Effector memory CD8-positive, alpha-beta T cell (primary cell): ENCODE results near the gene FAAP100.
"Not testable (repeated sequence)": the region's sequence is repeated elsewhere in the genome, so short reads cannot be mapped to it uniquely, and the experiment has no call there.

Experiments
- ATAC-seq: fragments of 150-1000 bp; cut with Tn5 transposase; replicated peaks from 2 replicates; pipeline ENCODE4 v1.10.0; 2021; ENCODE audit warnings: mild to moderate bottlenecking, moderate library complexity
- DNase-seq, 3 experiments: peaks; one replicate each; pipeline ENCODE4 v3.0.0; 2021
- H3K27ac Mint-ChIP-seq, 2 donors: one replicate each; pipeline ENCODE4 v1.8.0; 2022; ENCODE audit warnings: mild to moderate bottlenecking in 2 of 2, mixed read lengths in 2 of 2, moderate library complexity in 2 of 2
- H3K27me3 Mint-ChIP-seq, 2 donors: one replicate each; pipeline ENCODE4 v1.8.0; 2022; ENCODE audit warnings: mixed read lengths in 2 of 2
- H3K36me3 Mint-ChIP-seq: one replicate; pipeline ENCODE4 v1.8.0; 2022; ENCODE audit warnings: mild to moderate bottlenecking, moderate library complexity, mixed read lengths; ENCODE audit not compliant: insufficient read depth
- H3K4me1 Mint-ChIP-seq, 2 donors: one replicate each; pipeline ENCODE4 v1.8.0; 2022; ENCODE audit warnings: low read depth in 2 of 2, mixed read lengths in 2 of 2
- H3K4me3 Mint-ChIP-seq, 2 donors: one replicate each; pipeline ENCODE4 v1.8.0; 2022; ENCODE audit warnings: mild to moderate bottlenecking in 2 of 2, mixed read lengths in 2 of 2, moderate library complexity in 2 of 2
- H3K9me3 Mint-ChIP-seq, 2 donors: one replicate each; pipeline ENCODE4 v1.8.0; 2022; ENCODE audit warnings: mixed read lengths in 2 of 2

FAAP100 gene

DNA sequence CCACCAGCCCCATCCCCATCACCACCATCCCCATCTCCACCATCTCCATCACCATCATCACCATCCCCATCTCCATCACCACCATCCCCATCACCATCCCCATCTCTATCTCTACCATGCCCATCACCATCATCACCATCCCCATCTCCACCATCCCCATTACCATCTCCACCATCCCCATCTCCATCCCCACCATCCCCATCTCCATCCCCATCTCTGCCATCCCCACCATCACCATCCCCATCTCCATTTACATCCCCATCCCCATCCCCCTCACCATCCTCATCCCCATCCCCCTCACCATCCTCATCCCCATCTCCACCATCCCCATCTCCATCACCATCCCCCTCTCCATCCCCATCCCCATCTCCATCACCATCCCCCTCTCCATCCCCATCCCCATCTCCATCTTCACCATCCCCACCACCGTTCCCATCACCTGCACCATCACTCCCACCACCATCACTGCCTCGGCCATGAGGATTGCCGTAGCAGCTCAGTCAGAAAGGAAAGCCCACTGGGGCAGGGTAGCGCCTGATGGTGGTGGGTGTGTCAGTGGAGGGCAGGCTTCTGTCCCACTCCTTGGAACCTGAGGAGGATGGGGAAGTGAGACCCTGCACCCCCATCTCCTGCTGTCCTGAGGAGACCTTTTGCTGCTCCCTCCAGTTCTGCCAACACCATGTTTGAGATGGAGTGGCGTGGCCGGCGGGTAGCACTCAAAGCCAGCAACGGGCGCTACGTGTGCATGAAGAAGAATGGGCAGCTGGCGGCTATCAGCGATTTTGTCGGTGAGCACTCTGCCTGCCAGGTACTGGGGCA is 16.5 kb downstream of the FAAP100 start:
- H3K4me1 Mint-ChIP-seq: peaks cover 0 to 3% of the 10 kb centered on the region in 2 donors
- H3K9me3 Mint-ChIP-seq: no peaks in the 10 kb centered on the region
- no peak overlapping the region for H3K27ac Mint-ChIP-seq
- peaks cover 2% of the 10 kb centered on the region for H3K36me3 Mint-ChIP-seq
- no peak overlapping the region for H3K4me3 Mint-ChIP-seq
- no peak for ATAC-seq
- peaks cover 10 to 28% of the 10 kb centered on the region in 2 donors for H3K27me3 Mint-ChIP-seq
- no peak for DNase-seq

DNA sequence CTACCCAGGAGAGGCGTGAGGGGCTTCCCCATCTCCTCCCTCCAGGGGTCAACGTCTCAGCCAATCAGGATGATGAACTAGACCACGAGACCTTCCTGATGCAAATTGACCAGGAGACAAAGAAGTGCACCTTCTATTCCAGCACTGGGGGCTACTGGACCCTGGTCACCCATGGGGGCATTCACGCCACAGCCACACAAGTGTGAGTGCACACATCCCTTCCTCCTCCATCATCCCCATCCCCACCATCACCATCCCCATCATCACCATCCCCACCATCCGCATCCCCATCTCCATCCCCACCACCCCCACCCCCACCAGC is 17.2 kb downstream of the FAAP100 start:
- Mint-ChIP-seq H3K36me3 (peaks cover 2% of the 10 kb centered on the region), H3K4me3 (no peak overlapping the region), H3K27me3 (peaks cover 10 to 28% of the 10 kb centered on the region in 2 donors), H3K4me1 (peaks cover 0 to 3% of the 10 kb centered on the region in 2 donors), H3K27ac (no peak overlapping the region), H3K9me3 (no peaks in the 10 kb centered on the region)
- DNase-seq (no peak), ATAC-seq (no peak)

- Mint-ChIP-seq H3K36me3 (peaks cover 2% of the 10 kb centered on the region), H3K9me3 (no peaks in the 10 kb centered on the region), H3K27me3 (peaks cover 10 to 28% of the 10 kb centered on the region in 2 donors), H3K4me3 (no peak overlapping the region), H3K4me1 (peaks cover 0 to 3% of the 10 kb centered on the region in 2 donors), H3K27ac (no peak overlapping the region)
- ATAC-seq (no peak), DNase-seq (no peak)
Observed at GRCh38 chr17:81534157-81535006, 17.8 kb downstream of the FAAP100 start.

- Mint-ChIP-seq H3K36me3 (peaks cover 2% of the 10 kb centered on the region), H3K27ac (peak overlapping the region in 1 of 2 donors; percentile 41), H3K9me3 (no peaks in the 10 kb centered on the region), H3K27me3 (peaks cover 10 to 24% of the 10 kb centered on the region in 2 donors), H3K4me3 (no peak overlapping the region), H3K4me1 (peaks cover 0 to 3% of the 10 kb centered on the region in 2 donors)
- ATAC-seq: peak; percentile 8
- no peak for DNase-seq
Observed at GRCh38 chr17:81533339-81534141, 18.6 kb downstream of the FAAP100 start.

- Mint-ChIP-seq H3K27ac (no peak overlapping the region), H3K4me1 (no peaks in the 10 kb centered on the region), H3K36me3 (peaks cover 2% of the 10 kb centered on the region), H3K4me3 (no peak overlapping the region), H3K9me3 (no peaks in the 10 kb centered on the region), H3K27me3 (peaks cover 4 to 16% of the 10 kb centered on the region in 2 donors)
- ATAC-seq (no peak), DNase-seq (no peak)
Observed at GRCh38 chr17:81532490-81533287, 19.5 kb downstream of the FAAP100 start.

- H3K36me3 Mint-ChIP-seq, H3K4me3 Mint-ChIP-seq, H3K27ac Mint-ChIP-seq, H3K4me1 Mint-ChIP-seq, H3K9me3 Mint-ChIP-seq, ATAC-seq, DNase-seq: not testable (repeated sequence)
- H3K27me3 Mint-ChIP-seq: peaks cover 0 to 19% of the 10 kb centered on the region in 2 donors
Observed at GRCh38 chr17:81531998-81532404, 20.2 kb downstream of the FAAP100 start.

GRCh38 chr17:81531013-81531412 is 21.1 kb downstream of the FAAP100 start:
- not testable (repeated sequence) for H3K9me3 Mint-ChIP-seq, H3K4me1 Mint-ChIP-seq, DNase-seq, H3K4me3 Mint-ChIP-seq, ATAC-seq, H3K36me3 Mint-ChIP-seq, H3K27ac Mint-ChIP-seq
- H3K27me3 Mint-ChIP-seq: peaks cover 0 to 27% of the 10 kb centered on the region in 2 donors

GRCh38 chr17:81529437-81529803 is 22.7 kb downstream of the FAAP100 start:
- H3K4me1 Mint-ChIP-seq: no peaks in the 10 kb centered on the region
- ATAC-seq (no peak), DNase-seq (no peak)
- H3K9me3 Mint-ChIP-seq: no peaks in the 10 kb centered on the region
- peaks cover 2% of the 10 kb centered on the region for H3K36me3 Mint-ChIP-seq
- no peak overlapping the region for H3K4me3 Mint-ChIP-seq
- H3K27me3 Mint-ChIP-seq: peaks cover 6 to 25% of the 10 kb centered on the region in 2 donors
- H3K27ac Mint-ChIP-seq: no peak overlapping the region

DNA sequence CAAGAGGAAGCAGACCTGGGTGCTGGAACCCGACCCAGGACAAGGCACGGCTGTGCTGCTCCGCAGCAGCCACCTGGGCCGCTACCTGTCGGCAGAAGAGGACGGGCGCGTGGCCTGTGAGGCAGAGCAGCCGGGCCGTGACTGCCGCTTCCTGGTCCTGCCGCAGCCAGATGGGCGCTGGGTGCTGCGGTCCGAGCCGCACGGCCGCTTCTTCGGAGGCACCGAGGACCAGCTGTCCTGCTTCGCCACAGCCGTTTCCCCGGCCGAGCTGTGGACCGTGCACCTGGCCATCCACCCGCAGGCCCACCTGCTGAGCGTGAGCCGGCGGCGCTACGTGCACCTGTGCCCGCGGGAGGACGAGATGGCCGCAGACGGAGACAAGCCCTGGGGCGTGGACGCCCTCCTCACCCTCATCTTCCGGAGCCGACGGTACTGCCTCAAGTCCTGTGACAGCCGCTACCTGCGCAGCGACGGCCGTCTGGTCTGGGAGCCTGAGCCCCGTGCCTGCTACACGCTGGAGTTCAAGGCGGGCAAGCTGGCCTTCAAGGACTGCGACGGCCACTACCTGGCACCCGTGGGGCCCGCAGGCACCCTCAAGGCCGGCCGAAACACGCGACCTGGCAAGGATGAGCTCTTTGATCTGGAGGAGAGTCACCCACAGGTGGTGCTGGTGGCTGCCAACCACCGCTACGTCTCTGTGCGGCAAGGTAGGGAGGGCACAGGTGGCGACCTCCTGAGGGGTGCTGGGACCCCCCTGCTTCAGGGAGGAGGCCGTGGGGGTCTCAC is 23.3 kb downstream of the FAAP100 start:
- DNase-seq (no peak), ATAC-seq (no peak)
- no peaks in the 10 kb centered on the region for H3K4me1 Mint-ChIP-seq
- peaks cover 6 to 31% of the 10 kb centered on the region in 2 donors for H3K27me3 Mint-ChIP-seq
- H3K9me3 Mint-ChIP-seq: no peaks in the 10 kb centered on the region
- H3K4me3 Mint-ChIP-seq: no peak overlapping the region
- H3K36me3 Mint-ChIP-seq: peaks cover 2% of the 10 kb centered on the region
- H3K27ac Mint-ChIP-seq: no peak overlapping the region

DNA sequence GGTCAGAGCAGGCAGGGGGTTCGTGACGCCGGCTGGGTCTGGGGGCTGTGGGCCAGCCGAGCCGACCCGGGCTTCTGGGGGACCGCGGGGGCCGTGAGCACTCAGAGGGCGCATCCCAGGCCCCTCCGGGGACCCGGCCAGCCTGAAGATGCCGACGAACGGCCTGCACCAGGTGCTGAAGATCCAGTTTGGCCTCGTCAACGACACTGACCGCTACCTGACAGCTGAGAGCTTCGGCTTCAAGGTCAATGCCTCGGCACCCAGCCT is 23.8 kb downstream of the FAAP100 start:
- Mint-ChIP-seq H3K9me3 (no peaks in the 10 kb centered on the region), H3K4me1 (no peaks in the 10 kb centered on the region), H3K27ac (no peak overlapping the region), H3K4me3 (no peak overlapping the region), H3K36me3 (no peaks in the 10 kb centered on the region), H3K27me3 (peaks cover 6 to 31% of the 10 kb centered on the region in 2 donors)
- ATAC-seq (no peak), DNase-seq (no peak)

GRCh38 chr17:81527591-81528383 is 24.4 kb downstream of the FAAP100 start, which contains the start of gene FSCN2:
FSCN2 (plus strand) TSS chr17:81528377; CDS start chr17:81528532, 155 bp downstream.
- DNase-seq (no peak), ATAC-seq (no peak)
- no peak within 1 kb of the TSS for H3K27ac Mint-ChIP-seq
- H3K27me3 Mint-ChIP-seq: peaks cover 6 to 31% of the 10 kb centered on the region in 2 donors
- H3K4me1 Mint-ChIP-seq: no peaks in the 10 kb centered on the region
- H3K9me3 Mint-ChIP-seq: no peaks in the 10 kb centered on the region
- H3K36me3 Mint-ChIP-seq: no peaks in the 10 kb centered on the region
- H3K4me3 Mint-ChIP-seq: no peak within 1 kb of the TSS
